WERI-Rb-1 (cell line): ENCODE measurements around the gene FAM107A.

ENCODE experiments used
- DNase-seq: peaks from one replicate; pipeline ENCODE4 v3.0.0-alpha.2; 2020
- H3K27ac ChIP-seq: fragments of 250-450 bp; sonication (Bioruptor Pico); 2 replicates; pipeline ENCODE4 v1.5.1; 2020; ENCODE audit warnings: mild to moderate bottlenecking, moderate library complexity
- H3K27me3 ChIP-seq: fragments of 250-450 bp; sonication (Bioruptor Pico); 2 replicates; pipeline ENCODE4 v1.5.1; 2021; ENCODE audit warnings: mild to moderate bottlenecking, low read depth, moderate library complexity; ENCODE audit not compliant: insufficient read depth, severe bottlenecking
- H3K36me3 ChIP-seq: fragments of 250-450 bp; sonication (Bioruptor Pico); 2 replicates; pipeline ENCODE4 v1.5.1; 2020; ENCODE audit warnings: mild to moderate bottlenecking, moderate library complexity
- H3K4me3 ChIP-seq: 2 replicates; pipeline ENCODE4 v1.5.1; 2011; ENCODE audit warnings: low read depth, mild to moderate bottlenecking, control low read depth, low read length
- H3K9me3 ChIP-seq: fragments of 250-450 bp; sonication (Bioruptor Pico); 2 replicates; pipeline ENCODE4 v1.5.1; 2021; ENCODE audit warnings: mild to moderate bottlenecking, moderate library complexity; ENCODE audit not compliant: severe bottlenecking
- CTCF ChIP-seq: IDR thresholded peaks from 2 replicates; pipeline ENCODE4 v1.5.1; 2011; ENCODE audit warnings: low read depth, mild to moderate bottlenecking, control low read depth, inconsistent platforms, low read length

The FAM107A gene

GRCh38 chr3:58521336-58521670, 55.9 kb downstream of the FAM107A start:
- TF ChIP-seq CTCF = no peak
- Histone ChIP-seq H3K36me3 (no peaks in the 10 kb centered on the region), H3K27me3 (no peaks in the 10 kb centered on the region), H3K9me3 (no peaks in the 10 kb centered on the region), H3K27ac (peak overlapping the region; percentile 76), H3K4me3 (no peak overlapping the region)
- no peak for DNase-seq

- no peak overlapping the region for H3K4me3 ChIP-seq
- peak; percentile 94 for DNase-seq
- peak; percentile 26; the same call in 1 of the 2 replicates for TF ChIP-seq CTCF
- peak overlapping the region; percentile 76 for H3K27ac ChIP-seq
- H3K36me3 ChIP-seq = no peaks in the 10 kb centered on the region
- H3K9me3 ChIP-seq = no peaks in the 10 kb centered on the region
- no peaks in the 10 kb centered on the region for H3K27me3 ChIP-seq
These were observed 56.5 kb downstream of the FAM107A start for GRCh38 chr3:58520403-58521335.

DNA sequence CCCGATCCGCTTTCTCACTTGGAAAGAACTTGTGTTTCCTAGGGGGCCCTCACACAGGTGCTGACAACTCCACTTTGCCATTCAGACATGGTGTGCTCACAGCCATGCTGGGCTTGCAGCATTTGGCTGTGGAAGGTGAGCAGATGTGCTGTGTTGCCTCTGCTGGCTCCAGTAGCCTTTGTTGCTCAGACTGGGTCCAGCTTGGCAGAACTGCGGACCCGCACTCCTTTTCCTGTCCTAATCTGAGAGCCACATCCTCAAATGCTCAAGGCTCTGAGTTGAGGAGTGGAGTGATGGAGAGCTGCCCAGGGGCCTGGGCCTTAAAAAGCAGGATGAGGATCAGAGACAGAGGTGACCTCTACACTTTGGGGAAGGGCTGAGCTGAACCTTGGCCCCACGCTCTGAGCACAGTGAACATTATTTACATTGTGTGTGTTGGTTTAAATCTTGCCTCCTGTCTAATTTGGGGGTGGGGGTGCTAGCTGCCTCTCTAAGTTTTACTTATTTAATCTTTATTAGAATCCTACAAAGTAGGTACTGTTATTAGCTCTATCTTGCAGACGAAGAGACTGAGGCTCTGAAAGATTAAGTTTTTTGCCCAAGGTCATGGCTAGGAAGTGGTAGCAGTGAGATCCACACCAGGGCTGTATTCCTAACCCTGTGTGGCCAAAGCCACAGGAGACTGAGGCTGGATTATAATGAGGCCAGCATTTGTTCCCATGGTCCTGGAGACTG, 57.4 kb downstream of the FAM107A start:
- H3K9me3 ChIP-seq = no peaks in the 10 kb centered on the region
- no peaks in the 10 kb centered on the region for H3K27me3 ChIP-seq
- TF ChIP-seq CTCF = no peak
- no peak for DNase-seq
- H3K36me3 ChIP-seq = no peaks in the 10 kb centered on the region
- H3K27ac ChIP-seq = peak overlapping the region; percentile 76
- no peak overlapping the region for H3K4me3 ChIP-seq

DNA sequence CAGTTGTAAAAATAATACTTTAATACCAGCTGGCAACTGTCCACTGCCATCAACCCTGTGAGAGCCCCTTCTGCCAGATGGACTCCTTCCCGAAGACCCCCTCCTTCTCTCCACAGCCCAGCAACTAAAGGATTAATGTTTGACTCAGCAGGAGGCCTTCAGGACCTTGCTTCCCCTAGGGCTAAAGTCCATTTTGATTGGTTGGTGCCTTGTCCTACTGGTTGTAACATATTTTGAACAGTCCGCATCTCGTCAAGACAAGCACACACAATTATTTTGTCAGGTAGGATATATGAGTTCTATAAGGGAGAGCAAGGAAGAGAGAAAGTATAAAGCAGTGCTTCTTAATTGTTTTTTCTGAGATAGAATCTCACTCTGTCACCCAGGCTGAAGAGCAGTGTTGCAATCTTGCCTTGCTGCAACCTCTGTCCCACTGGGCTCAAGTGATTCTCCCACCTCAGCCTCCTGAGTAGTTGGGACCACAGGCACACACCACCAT, 58.9 kb downstream of the FAM107A start:
- Histone ChIP-seq H3K9me3 (no peaks in the 10 kb centered on the region), H3K27me3 (no peaks in the 10 kb centered on the region), H3K4me3 (no peak overlapping the region), H3K27ac (peak overlapping the region; percentile 76), H3K36me3 (no peaks in the 10 kb centered on the region)
- peak; percentile 90 for DNase-seq
- no peak for TF ChIP-seq CTCF

DNA sequence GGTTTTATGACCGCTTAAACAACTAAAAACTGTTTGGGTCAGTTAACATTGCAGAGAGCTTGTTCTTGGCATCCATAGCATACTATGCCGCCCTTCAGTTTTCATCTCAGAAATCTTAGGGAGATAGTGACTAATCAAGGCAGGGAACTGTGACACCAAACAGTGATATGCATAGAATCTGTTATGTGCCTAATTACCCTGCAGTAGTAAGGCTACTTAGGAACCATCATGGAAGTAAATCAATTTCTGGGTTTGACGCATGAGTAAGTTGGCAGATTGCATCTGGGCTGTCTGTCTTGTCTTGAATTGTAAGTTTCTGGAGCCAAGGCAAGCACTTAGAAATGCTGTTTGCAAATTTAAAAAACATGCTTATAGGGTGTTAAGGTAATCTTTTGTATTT, 62.8 kb downstream of the FAM107A start:
- Histone ChIP-seq H3K27ac (no peak overlapping the region), H3K4me3 (no peak overlapping the region), H3K9me3 (no peaks in the 10 kb centered on the region), H3K36me3 (no peaks in the 10 kb centered on the region), H3K27me3 (no peaks in the 10 kb centered on the region)
- no peak for TF ChIP-seq CTCF
- DNase-seq = no peak
